ENCODE measurements around the gene PRKCA. TPM values are rescaled to one million over a fixed set of nuclear protein-coding genes. Genes with fewer than 3 reads are reported as not detected.
"Not testable (repeated sequence)": the region's sequence is repeated elsewhere in the genome, so short reads cannot be mapped to it uniquely, and the experiment has no call there.

PRKCA gene
- total and polyA plus RNA-seq, 12 donors = 1.6 to 27.6 (median 10.5) TPM

GRCh38 chr17:66711881-66712321, 409.5 kb downstream of the PRKCA start:
- TF ChIP-seq CTCF (IDR thresholded peaks at IDR 0.05) = no peak
- Histone ChIP-seq H3K36me3 (no peaks in the 10 kb centered on the region), H3K4me1 (peaks cover 0 to 29% (median 4%) of the 10 kb centered on the region in 9 donors), H3K27me3 (no peaks in the 10 kb centered on the region), H3K4me3 (no peak overlapping the region), H3K9me3 (no peaks in the 10 kb centered on the region), H3K27ac (no peak overlapping the region)
- intact Hi-C loops (cut with DNase I) = loop anchor here in 1 of 10 donors (10.0 kb wide), 1 partner anchor 973 kb away; no protein-coding TSS in a partner anchor
- no peak for ATAC-seq
- WGBS, 2 donors = 65 to 74% methylated on average over 2 of the region's 2 CpGs
- no peak for DNase-seq

GRCh38 chr17:66712453-66712852, 410.0 kb downstream of the PRKCA start:
- intact Hi-C loops (cut with DNase I) = loop anchor here in 1 of 10 donors (10.0 kb wide), 1 partner anchor 972 kb away; no protein-coding TSS in a partner anchor
- no peak overlapping the region for H3K27ac ChIP-seq
- H3K27me3 ChIP-seq = no peaks in the 10 kb centered on the region
- H3K4me1 ChIP-seq = peaks cover 0 to 29% (median 4%) of the 10 kb centered on the region in 9 donors
- ATAC-seq (no peak), DNase-seq (no peak)
- TF ChIP-seq CTCF (IDR thresholded peaks at IDR 0.05) = no peak
- 77 to 79% methylated on average over 3 of the region's 3 CpGs for WGBS, 2 donors
- no peaks in the 10 kb centered on the region for H3K36me3 ChIP-seq
- H3K4me3 ChIP-seq = no peak overlapping the region
- no peaks in the 10 kb centered on the region for H3K9me3 ChIP-seq

- peaks cover 0 to 29% (median 4%) of the 10 kb centered on the region in 9 donors for H3K4me1 ChIP-seq
- H3K4me3 ChIP-seq, ATAC-seq, DNase-seq, H3K36me3 ChIP-seq, H3K27ac ChIP-seq, H3K27me3 ChIP-seq, H3K9me3 ChIP-seq: not testable (repeated sequence)
- intact Hi-C loops (cut with DNase I) = loop anchor here in 1 of 10 donors (10.0 kb wide), 1 partner anchor 972 kb away; no protein-coding TSS in a partner anchor
- 91 to 92% methylated on average over 13 of the region's 13 CpGs for WGBS, 2 donors
Observed at GRCh38 chr17:66713021-66713532, 410.7 kb downstream of the PRKCA start.

- ATAC-seq (peak in 7 of 8 donors; percentile 36 to 69 (median 57)), DNase-seq (no peak)
- intact Hi-C loops (cut with DNase I) = loop anchor here in 1 of 10 donors (10.0 kb wide), 1 partner anchor 971 kb away; no protein-coding TSS in a partner anchor
- Histone ChIP-seq H3K4me3 (no peak overlapping the region), H3K36me3 (no peaks in the 10 kb centered on the region), H3K27me3 (no peaks in the 10 kb centered on the region), H3K27ac (no peak overlapping the region), H3K9me3 (no peaks in the 10 kb centered on the region), H3K4me1 (peaks cover 0 to 29% (median 4%) of the 10 kb centered on the region in 9 donors)
- 32 to 57% methylated on average over 6 of the region's 6 CpGs for WGBS, 2 donors
- TF ChIP-seq CTCF (IDR thresholded peaks at IDR 0.05) = no peak
Observed at GRCh38 chr17:66713533-66714042, 411.2 kb downstream of the PRKCA start.

Measured in heart right ventricle (tissue), 16 donors.